ENCODE measurements around the gene NELL2.

- TF ChIP-seq GABPA (IDR thresholded peaks at IDR 0.05; ENCODE audit: low read depth): no peak
- TF ChIP-seq CTCF (IDR thresholded peaks at IDR 0.05; ENCODE audit: insufficient read depth, low read length): no peak
- TF ChIP-seq, protein P1, sequence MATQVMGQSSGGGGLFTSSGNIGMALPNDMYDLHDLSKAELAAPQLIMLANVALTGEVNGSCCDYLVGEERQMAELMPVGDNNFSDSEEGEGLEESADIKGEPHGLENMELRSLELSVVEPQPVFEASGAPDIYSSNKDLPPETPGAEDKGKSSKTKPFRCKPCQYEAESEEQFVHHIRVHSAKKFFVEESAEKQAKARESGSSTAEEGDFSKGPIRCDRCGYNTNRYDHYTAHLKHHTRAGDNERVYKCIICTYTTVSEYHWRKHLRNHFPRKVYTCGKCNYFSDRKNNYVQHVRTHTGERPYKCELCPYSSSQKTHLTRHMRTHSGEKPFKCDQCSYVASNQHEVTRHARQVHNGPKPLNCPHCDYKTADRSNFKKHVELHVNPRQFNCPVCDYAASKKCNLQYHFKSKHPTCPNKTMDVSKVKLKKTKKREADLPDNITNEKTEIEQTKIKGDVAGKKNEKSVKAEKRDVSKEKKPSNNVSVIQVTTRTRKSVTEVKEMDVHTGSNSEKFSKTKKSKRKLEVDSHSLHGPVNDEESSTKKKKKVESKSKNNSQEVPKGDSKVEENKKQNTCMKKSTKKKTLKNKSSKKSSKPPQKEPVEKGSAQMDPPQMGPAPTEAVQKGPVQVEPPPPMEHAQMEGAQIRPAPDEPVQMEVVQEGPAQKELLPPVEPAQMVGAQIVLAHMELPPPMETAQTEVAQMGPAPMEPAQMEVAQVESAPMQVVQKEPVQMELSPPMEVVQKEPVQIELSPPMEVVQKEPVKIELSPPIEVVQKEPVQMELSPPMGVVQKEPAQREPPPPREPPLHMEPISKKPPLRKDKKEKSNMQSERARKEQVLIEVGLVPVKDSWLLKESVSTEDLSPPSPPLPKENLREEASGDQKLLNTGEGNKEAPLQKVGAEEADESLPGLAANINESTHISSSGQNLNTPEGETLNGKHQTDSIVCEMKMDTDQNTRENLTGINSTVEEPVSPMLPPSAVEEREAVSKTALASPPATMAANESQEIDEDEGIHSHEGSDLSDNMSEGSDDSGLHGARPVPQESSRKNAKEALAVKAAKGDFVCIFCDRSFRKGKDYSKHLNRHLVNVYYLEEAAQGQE (IDR thresholded peaks at IDR 0.05; ENCODE audit: insufficient replicate concordance, low read depth): no peak
These were observed 411.9 kb downstream of the NELL2 start for GRCh38 chr12:44464180-44464579.
